Measurements from ENCODE around the gene MMP17.
"Not testable (repeated sequence)": the region's sequence is repeated elsewhere in the genome, so short reads cannot be mapped to it uniquely, and the experiment has no call there.

Gene MMP17

GRCh38 chr12:131800594-131801135, 27.5 kb upstream of the MMP17 start:
- DNase-seq (ENCODE audit: low read depth): no peak

- DNase-seq (ENCODE audit: low read depth): no peak
These were observed 26.8 kb upstream of the MMP17 start for GRCh38 chr12:131801254-131801866.

- no peak for DNase-seq (ENCODE audit: low read depth)
These were observed 24.2 kb upstream of the MMP17 start for GRCh38 chr12:131803961-131804521.

GRCh38 chr12:131805421-131805820, 22.8 kb upstream of the MMP17 start:
- no peak for DNase-seq (ENCODE audit: low read depth)

GRCh38 chr12:131806674-131807073, 21.5 kb upstream of the MMP17 start:
- DNase-seq (ENCODE audit: low read depth): no peak

GRCh38 chr12:131808744-131809371, 19.3 kb upstream of the MMP17 start:
- DNase-seq (ENCODE audit: low read depth): no peak

- not testable (repeated sequence) for DNase-seq (ENCODE audit: low read depth)
These were observed 18.5 kb upstream of the MMP17 start for GRCh38 chr12:131809476-131810254.

GRCh38 chr12:131810726-131811125, 17.5 kb upstream of the MMP17 start:
- DNase-seq (ENCODE audit: low read depth): no peak

- no peak for DNase-seq (ENCODE audit: low read depth)
These were observed 13.1 kb upstream of the MMP17 start for GRCh38 chr12:131815131-131815530.

GRCh38 chr12:131816495-131816894, 11.7 kb upstream of the MMP17 start:
- DNase-seq (ENCODE audit: low read depth): no peak

- DNase-seq (ENCODE audit: low read depth): no peak
These were observed 11.0 kb upstream of the MMP17 start for GRCh38 chr12:131817241-131817640.

GRCh38 chr12:131818821-131819585, 9.2 kb upstream of the MMP17 start:
- no peak for DNase-seq (ENCODE audit: low read depth)

- DNase-seq (ENCODE audit: low read depth): no peak
These were observed 3.7 kb upstream of the MMP17 start for GRCh38 chr12:131824450-131824849.

GRCh38 chr12:131825146-131825892, 2.9 kb upstream of the MMP17 start:
- DNase-seq (ENCODE audit: low read depth): no peak

GRCh38 chr12:131826097-131826928, 1.9 kb upstream of the MMP17 start:
- DNase-seq (ENCODE audit: low read depth): no peak

GRCh38 chr12:131828671-131829355, 620 bp downstream of the MMP17 start:
- no peak for DNase-seq (ENCODE audit: low read depth)

GRCh38 chr12:131829356-131829747, 1.2 kb downstream of the MMP17 start:
- DNase-seq (ENCODE audit: low read depth): no peak

- DNase-seq (ENCODE audit: low read depth): no peak
These were observed 1.7 kb downstream of the MMP17 start for GRCh38 chr12:131829791-131830334.

GRCh38 chr12:131830335-131830913, 2.2 kb downstream of the MMP17 start:
- peak; percentile 42 for DNase-seq (ENCODE audit: low read depth)

All from non-pigmented ciliary epithelial cell (primary cell).